HG03045 (cell line): ENCODE data around the gene NGRN.

ENCODE experiments used
- ATAC-seq: cut with Tn5 transposase; IDR thresholded peaks from one replicate; pipeline ENCODE4 v1.9.1; 2021; ENCODE audit warnings: mild to moderate bottlenecking, moderate library complexity; ENCODE audit not compliant: unreplicated experiment

Gene NGRN

DNA sequence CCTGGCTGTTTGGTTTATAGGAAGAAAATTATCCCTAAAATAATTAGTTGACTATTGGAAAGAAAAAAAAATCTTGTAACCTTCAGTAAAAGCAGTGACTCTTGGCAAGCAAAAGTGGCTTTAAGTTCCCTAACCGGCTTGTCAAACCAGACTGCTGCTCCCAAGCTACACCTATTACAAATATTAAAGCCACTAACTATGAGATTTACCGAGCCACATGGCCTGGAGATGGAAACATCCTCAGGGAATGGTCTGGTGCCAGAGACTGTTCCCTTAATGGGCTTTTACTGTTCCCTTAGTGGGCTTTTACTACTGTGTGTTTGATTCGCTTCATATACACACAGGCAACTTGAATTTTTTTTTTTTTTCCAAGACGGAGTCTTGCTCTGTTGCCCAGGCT lies 50.7 kb downstream of the NGRN start:
- ATAC-seq: no peak

DNA sequence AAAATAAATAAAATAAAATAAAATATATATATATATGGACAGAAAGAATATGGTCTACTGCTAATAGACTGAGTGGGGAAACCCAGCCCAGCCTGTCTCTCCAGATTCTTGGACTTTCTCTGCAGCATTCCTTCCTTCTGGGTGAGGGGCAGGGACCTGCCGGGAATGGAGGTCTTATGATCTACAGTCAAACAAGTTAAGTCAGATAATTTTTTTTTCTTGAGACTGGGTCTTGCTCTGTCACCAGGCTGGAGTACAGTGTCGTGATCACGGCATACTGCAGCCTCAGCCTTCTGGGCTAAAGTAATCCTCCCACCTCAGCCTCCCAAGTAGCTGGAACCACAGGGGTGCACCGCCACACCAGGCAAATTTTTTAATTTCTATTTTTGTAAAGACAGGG lies 53.1 kb downstream of the NGRN start:
- no peak for ATAC-seq

DNA sequence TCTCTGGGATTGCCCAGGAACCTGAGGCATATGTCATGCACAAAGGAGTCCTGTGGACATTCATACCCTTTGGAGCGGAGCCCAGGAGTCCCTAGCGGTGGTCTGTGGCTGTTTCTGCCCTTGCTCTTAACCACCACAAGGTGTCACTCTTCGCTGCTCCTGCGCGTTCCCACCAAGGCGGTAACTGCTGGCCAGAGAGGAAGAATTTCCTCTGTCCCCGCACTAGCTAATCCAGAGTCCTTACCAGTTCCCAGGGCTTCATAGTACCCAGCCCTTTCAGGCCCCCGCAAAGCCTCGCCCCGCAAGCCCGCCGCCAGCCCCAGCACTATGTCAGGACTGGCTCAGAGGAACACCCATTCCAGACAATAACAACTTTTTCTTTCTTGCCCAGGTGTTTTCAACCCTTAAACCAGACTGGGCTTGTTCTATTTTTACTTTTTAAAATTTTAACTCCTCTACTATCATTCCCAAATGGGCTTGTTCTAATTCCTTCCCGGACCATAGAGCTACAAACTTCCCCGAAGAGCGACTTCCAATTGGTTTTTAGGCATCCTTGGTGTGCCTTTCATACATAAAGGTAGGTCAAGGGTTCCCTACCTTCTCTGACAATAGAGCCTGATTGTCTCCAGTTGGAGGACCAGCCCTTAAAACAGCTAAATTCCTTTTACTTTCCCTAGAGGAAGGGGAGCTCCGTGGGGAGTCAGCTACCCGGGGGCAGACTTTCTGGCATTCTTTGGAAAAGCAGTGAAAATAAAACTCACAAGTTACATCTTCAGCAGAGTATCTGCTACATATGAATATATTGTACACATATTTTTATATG lies 54.8 kb downstream of the NGRN start:
- ATAC-seq: peak; percentile 77

DNA sequence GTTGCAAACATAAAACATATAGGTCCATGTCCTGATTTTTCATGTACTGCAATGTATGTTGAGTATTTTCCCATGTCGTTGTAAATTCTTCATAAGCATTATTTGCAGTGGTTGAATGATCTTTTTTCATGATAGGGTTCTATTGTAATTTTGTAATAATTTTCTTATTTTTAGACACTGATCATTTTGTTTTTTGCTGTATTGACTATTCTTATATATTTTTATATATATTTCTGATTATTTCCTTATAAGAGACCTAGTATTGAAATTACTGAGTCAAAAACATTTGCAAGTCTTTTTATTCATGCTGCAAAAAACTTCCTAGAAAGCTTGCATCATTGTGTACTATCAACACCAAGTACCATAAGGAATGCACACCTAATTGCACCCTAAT lies 55.4 kb downstream of the NGRN start:
- ATAC-seq: no peak
